ENCODE measurements around the gene H2BW1.
"Not testable (repeated sequence)": the region's sequence is repeated elsewhere in the genome, so short reads cannot be mapped to it uniquely, and the experiment has no call there.

H2BW1 gene

GRCh38 chrX:103999234-103999633 lies 14.3 kb downstream of the H2BW1 start:
- peak; percentile 6; the same call in 1 of the 2 replicates for TF ChIP-seq CTCF (IDR thresholded peaks at IDR 0.05; ENCODE audit: low read length)
- TF ChIP-seq EZH2 (optimal IDR thresholded peaks at IDR 0.05; ENCODE audit: low read depth, low read length): no peak
- no peak for TF ChIP-seq EZH2phosphoT487 (IDR thresholded peaks at IDR 0.05; ENCODE audit: low read length)
- Histone ChIP-seq H4K20me1 (ENCODE audit: insufficient read depth, low read length) (no peaks in the 10 kb centered on the region), H3K79me2 (ENCODE audit: low read length) (no peaks in the 10 kb centered on the region), H3K9me3 (replicated peaks; ENCODE audit: insufficient read depth, low read length) (no peaks in the 10 kb centered on the region), H2AFZ (ENCODE audit: low read length) (no peak overlapping the region), H3F3A (ENCODE audit: insufficient read depth, low read length) (no peaks in the 10 kb centered on the region), H3K4me2 (ENCODE audit: low read depth, low read length) (peak overlapping the region; percentile 6; the same call in 1 of the 2 replicates), H3K27ac (ENCODE audit: low read length) (no peak overlapping the region), H3K27me3 (replicated peaks; ENCODE audit: insufficient read depth, low read length) (no peaks in the 10 kb centered on the region), H3K36me3 (replicated peaks; ENCODE audit: insufficient read depth, low read length) (no peaks in the 10 kb centered on the region), H3K9me2 (replicated peaks; ENCODE audit: insufficient read depth, low read length) (no peaks in the 10 kb centered on the region), H3K4me3 (ENCODE audit: low read length) (no peak overlapping the region), H3K4me1 (ENCODE audit: low read length) (0 out of 2 replicates have a peak, but pooled peaks cover 6% of the 10 kb centered on the region), H3K9ac (ENCODE audit: low read length) (no peak overlapping the region)
- peak; percentile 40 for DNase-seq

- H3K4me1 ChIP-seq (ENCODE audit: low read length); H3K4me3 ChIP-seq (ENCODE audit: low read length); H3K9ac ChIP-seq (ENCODE audit: low read length); DNase-seq; H3K4me2 ChIP-seq (ENCODE audit: low read depth, low read length); H3K27me3 ChIP-seq (replicated peaks; ENCODE audit: insufficient read depth, low read length); H3K27ac ChIP-seq (ENCODE audit: low read length); H3K9me2 ChIP-seq (replicated peaks; ENCODE audit: insufficient read depth, low read length); H3K79me2 ChIP-seq (ENCODE audit: low read length); H4K20me1 ChIP-seq (ENCODE audit: insufficient read depth, low read length); H3K9me3 ChIP-seq (replicated peaks; ENCODE audit: insufficient read depth, low read length); H3K36me3 ChIP-seq (replicated peaks; ENCODE audit: insufficient read depth, low read length); H3F3A ChIP-seq (ENCODE audit: insufficient read depth, low read length); H2AFZ ChIP-seq (ENCODE audit: low read length): not testable (repeated sequence)
Observed at GRCh38 chrX:103983508-103983907, 30.0 kb downstream of the H2BW1 start.

DNA sequence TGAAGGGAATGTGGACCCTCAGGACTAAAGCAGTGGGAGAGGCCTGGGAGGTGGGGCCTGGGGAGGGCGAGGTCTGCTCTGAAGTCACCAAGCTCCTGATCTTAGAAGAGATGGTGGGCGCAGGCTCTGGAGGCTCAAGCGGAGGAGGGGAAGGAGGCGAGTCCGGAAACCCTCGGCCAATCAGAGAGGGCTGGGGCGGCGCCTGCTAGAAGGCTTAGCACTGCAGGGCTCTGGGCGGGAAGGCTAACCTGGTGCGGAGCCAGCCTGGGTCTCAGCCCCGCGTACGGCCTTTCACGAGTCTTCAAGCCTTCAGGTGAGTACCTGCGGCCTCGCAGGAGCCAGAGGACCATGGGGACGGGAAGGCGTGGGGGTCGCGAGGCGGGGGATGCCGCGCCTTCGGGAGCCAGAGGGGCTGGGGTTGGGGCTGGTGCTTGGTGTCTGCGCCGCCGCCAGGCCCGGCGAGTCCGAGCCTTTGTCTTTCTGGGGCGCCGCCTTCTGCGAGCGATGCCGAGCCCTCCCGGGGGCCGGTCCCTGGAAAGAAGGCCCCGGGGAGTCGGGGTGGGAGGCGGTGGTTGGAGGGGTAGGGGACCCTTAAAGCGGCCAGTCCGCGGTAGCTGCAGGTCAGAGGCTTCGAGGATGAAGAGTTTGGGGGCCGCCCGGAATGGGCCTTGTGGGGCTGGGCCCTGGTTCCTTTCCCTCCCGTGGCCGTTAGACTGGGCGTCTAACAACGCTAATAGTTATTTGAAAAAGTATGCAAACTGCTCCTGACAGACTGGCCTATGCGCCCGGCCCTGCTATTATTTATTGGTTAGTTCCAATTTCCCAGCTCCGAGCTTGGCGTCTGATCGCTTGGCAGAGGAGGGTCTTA lies 50.9 kb downstream of the H2BW1 start, which contains the start of gene TMSB15B:
Gene TMSB15B (plus strand): TSS at position 217 of the 868 bp plus-strand sequence.
- H3F3A ChIP-seq (ENCODE audit: insufficient read depth, low read length); H3K4me1 ChIP-seq (ENCODE audit: low read length); H3K9ac ChIP-seq (ENCODE audit: low read length); H3K9me2 ChIP-seq (replicated peaks; ENCODE audit: insufficient read depth, low read length); H4K20me1 ChIP-seq (ENCODE audit: insufficient read depth, low read length); H3K4me3 ChIP-seq (ENCODE audit: low read length); H3K36me3 ChIP-seq (replicated peaks; ENCODE audit: insufficient read depth, low read length); H3K79me2 ChIP-seq (ENCODE audit: low read length); H3K4me2 ChIP-seq (ENCODE audit: low read depth, low read length); DNase-seq; H3K9me3 ChIP-seq (replicated peaks; ENCODE audit: insufficient read depth, low read length); H3K27me3 ChIP-seq (replicated peaks; ENCODE audit: insufficient read depth, low read length); H2AFZ ChIP-seq (ENCODE audit: low read length); H3K27ac ChIP-seq (ENCODE audit: low read length): not testable (repeated sequence)
